Stimulated activated CD8-positive, alpha-beta memory T cell treated with anti-CD3 and anti-CD28 coated beads, Interleukin-7, amount 100 ng/mL, for 4 hours (primary cell): ENCODE measurements around the gene GNAS.
"Not testable (repeated sequence)": the region's sequence is repeated elsewhere in the genome, so short reads cannot be mapped to it uniquely, and the experiment has no call there.

Source experiments
- DNase-seq, 2 donors: peaks; one replicate each; pipeline ENCODE4 v3.0.0-alpha.2; 2020; ENCODE audit warnings: low read depth in 2 of 2

The GNAS gene

DNA sequence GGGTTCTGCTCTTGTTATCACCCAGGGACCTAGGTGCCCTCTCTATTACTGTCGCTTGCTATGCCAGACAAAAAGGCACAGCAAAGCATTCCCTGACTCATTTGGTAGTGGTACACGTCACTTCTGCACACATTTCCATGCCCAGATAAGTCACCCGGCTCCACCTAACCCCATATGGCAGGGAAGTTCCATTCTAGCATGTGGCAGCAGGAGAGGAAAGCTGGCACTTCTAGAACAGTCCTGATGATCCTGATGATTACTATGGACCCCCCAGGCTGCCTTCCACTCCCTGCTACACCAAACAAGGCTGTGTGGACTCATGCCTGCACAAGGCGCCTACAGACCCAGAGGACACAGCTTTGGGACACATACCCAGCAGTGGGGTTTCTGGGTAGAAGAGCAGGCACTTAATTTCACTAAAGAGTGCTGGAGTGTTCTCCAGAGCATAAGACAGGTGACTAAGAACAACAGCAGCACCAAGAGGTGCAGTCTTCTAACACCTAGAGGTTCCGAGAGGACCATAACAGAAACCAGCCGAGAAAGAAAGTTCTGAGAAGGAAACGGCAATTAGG lies 75.1 kb downstream of the GNAS start:
- no peak for DNase-seq

DNA sequence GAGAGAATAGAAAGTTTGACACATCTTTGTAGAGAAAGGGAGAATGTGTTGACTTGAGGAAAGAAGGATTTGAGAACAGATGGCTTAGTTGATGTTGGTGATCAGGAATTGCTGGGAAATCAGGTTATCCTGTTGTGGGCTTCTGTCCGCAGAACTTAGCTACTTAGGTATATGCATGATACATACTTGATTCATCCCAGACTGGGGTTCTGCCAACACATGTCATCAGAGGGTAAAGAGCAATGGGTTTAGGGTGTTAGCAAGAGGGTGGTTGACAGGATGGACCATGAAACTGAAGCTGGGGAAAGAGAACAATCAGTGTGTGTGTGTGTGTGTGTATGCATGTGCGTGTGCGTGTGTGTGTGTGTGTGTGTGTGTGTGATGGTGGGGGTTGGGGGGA lies 78.0 kb downstream of the GNAS start:
- no peak for DNase-seq

DNA sequence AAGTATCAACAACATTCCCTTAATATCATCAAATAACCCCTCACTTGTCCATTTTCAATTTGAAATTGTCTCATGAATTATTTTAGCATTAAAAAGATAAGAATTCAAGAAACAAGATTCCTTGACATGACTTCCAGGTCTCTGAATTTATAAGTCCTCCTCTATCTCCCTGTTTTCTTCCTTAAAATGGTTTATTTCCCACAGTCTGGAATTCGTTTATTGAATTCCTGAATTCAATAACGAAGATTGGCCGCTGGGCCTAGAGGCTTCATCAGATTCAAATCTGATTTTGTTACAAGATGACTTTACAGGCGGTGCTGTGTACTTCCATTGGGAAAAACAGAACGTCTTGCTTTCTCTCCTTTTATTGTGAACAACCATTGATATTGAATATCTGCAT lies 79.7 kb downstream of the GNAS start:
- DNase-seq, result no peak

DNA sequence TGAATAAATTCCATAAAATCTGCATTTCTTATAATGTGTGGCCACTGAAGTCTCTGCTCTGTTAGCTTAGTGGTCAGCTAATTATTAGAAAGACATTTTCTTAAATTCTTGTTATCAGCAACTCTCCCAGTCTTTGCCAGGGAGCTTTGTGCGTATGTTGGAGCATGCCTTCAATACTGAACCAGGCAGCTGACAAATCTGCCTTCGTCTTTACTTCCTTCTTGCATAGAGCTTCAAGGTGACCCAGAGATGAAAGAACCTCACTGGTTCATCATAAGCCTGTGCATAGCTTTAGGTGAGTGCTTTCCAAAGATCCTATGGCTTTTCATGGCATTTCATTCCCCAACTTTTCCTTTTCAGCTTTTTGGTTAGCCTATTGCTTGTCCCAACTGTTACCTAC lies 85.6 kb downstream of the GNAS start:
- no peak for DNase-seq

DNA sequence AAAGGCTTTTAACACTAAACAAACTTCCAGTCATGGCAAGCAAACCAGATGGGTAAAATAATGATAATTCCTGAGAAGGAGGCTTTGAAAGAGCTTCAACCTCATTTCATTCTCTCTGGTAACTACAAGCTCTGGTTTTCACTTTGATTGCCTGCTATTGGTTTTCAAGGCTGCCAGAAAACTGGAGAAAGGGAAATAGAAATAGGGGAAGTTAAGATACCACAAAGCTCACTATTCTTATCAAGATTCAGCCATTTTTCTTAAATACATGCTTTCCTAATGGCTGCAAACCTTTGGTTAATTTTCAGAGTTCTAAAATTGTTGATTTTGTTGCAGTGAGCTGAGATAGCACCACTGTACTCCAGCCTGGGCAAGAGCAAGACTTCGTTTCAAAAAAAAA lies 86.0 kb downstream of the GNAS start:
- DNase-seq, result no peak

DNA sequence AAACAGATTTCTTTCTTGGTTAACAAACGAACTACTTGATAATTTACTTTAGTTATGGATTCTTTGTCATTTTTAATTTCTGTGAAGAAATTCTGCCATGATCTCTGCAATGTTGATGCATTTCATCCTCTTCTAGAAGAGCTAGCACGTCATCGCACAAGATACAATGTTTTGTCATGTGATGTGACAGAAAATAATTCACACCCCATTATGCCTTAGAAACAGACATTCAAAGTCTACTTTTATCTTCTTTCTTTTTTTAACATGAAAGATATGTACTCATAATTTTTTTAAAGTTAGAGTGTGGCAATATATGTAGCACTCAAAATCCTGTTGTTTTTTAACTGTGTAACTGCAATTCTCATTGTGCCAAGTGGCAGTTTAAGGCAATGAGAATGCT lies 89.0 kb downstream of the GNAS start:
- DNase-seq, result no peak

DNA sequence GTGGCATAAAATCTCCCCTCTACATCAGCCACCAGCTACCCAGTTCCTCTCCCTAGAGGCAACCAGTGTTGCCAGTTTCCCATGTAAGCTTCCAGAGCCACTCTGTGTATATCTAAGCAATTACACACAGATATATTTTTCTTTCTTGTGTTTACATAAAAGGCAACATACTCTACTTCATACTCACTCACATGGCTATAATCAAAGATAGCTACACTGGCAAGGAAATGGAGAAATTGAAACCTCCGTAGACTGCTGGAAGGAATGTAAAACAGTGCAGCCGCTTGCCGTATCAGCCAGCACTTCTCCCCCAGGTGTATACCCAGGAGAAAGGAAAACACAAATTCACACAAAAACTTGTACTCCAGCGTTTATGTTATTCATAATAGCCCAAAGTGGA lies 90.0 kb downstream of the GNAS start:
- no peak for DNase-seq

DNA sequence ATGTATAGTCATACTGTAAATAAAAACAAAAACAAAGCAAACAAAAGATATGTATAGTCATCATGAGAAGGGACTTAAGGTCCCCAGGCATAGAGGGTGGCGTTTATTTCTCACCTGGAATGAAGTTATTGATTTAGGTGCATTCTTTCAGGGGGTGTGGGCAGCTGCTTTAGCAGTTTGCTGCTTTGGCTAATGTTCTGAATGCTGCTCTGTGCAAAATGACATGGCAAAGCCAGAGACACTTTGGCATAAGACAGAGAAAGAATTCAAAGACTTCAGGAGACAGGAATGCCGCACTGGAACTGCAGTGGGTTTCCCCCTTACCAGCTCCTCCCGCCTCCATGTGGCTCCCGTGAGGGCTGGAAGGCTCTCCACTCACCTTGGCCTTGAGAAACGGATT lies 92.1 kb downstream of the GNAS start:
- no peak for DNase-seq

DNA sequence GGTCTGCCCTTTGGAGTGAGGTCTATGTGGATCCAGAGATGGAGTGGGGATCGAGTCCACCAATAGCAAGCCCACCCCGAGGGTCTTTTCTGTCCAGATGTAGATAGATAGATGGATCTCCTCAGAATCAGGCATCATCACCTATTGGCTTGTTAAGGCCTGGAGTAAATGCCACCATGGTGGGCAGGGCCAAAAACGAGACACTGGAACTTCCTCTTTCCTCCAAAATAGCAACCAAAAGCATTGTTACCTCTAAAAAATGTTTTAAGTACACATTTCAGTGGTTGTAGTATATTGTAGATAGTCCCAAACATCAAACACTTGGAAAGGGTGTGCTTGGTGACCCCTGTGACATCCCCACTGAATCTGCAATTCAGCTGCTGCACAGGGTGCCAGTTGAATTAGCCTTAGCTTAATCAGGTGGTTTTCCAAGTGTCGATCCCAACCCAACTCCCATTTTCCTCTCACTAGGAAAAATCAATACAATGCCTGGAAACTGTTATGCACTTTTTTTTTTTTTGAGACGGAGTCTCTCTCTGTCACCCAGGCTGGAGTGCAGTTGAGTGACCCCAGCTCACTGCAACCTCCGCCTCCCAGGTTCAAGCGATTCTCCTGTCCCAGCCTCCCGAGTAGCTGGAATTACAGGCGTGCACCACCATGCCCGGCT lies 93.6 kb downstream of the GNAS start:
- DNase-seq, result no peak

DNA sequence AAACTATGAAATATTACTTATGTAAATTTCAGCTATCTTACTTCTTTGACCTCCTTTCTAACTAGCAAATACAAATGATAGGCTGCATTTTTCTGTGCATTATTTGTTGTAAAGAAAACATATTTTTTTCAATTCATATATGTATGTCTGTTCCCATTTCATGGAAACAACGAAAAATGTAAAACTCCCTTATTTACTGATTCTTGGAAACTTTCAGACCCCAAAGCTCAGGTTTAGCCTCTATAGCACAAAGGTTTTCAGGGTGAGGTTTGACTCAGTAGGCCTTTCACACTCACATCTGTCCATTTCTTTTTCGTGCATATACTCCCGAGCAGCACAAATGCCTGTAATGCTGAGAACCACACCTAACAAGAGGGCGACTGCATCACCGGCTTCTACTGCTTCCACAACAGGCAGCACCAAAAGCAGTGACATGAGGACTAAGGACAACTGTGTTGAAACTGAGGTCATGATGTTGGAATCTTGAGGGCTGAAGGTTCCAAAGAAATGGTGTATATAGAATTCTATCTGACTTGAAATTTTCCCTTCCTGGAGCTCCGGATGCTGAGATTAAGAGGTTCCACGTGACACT lies 95.4 kb downstream of the GNAS start:
- DNase-seq, result not testable (repeated sequence)

DNA sequence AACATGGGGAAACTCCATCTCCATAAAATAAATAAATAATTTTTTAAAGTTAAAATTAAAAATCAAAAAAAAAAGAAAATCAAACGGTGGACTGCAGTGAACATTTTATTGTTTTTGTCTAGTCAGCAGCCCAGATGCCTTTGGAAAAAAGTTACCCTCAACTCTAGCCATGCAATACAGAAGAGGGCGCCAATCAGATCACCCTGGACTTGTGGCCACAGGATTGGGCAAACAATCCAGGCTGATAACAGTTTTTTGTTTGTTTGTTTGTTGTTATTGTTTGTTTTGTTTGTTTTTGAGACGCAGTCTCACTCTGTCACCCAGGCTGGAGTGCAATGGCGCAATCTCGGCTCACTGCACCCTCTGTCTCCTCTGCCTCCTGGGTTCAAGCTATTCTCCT lies 98.1 kb downstream of the GNAS start:
- no peak for DNase-seq

DNA sequence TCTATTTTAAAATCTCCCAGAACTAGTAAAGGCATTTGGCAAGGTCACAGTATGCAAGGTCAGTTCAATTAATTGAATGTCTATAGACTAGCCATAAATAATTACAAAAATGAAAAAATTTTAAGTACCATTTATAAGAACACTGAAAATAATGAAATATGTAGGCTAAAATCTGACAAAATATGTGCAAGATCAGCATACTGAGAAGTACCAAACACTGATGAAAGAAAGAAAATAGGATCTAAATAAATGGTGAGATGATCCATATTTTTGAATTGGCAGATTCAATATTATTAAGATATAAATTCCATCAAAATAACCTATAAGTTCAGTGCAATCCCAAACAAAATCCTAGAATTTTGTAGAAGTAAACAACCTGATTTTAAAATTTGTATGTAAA lies 100.5 kb downstream of the GNAS start:
- DNase-seq, result no peak

DNA sequence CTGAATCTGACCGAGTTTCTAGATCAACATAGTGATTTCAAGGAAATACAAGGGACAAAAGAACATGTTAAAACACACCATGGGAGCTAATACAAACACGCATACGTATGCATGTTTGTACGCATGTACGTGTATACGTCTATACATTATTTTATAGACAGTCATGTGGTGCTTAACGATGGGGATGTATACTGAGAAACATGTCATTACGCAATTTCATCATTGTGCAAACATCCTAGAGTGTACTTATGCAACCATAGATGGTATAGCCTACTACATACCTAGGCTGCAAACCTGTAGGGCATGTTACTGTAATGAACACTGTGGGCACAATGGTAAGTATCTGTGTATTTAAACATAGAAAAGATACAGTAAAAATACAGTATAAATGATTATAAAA lies 103.6 kb downstream of the GNAS start:
- DNase-seq, result no peak

DNA sequence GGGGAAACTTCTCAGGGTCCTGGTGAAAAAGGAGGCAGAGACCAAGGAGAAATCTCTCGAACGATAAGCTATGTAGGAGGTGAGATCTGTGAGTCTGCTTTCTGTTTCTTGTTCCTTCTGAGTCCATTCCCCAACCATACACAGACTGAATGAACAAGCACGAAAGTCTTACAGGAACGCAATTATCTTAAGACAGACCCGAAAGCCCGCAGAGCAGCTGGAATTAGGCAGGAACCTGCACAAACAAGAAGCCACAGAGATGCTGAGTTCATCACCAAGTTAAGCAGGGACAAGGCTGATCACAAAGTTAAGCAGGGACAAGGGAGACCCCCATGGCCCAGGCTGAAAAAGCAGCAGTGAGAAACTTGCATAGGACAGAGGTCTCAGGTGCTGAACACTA lies 107.1 kb downstream of the GNAS start:
- no peak for DNase-seq
